ENCODE results near the gene HOXD4.

GRCh38 chr2:176125772-176126054 is 25.6 kb upstream of the HOXD4 start:
- TF ChIP-seq EP300 (IDR thresholded peaks at IDR 0.05; ENCODE audit: borderline replicate concordance in 1 of 2, low read depth in 1 of 2, low read length in 1 of 2) (no peak), REST (IDR thresholded peaks at IDR 0.05; ENCODE audit: low read depth, low read length) (no peak), MXI1 (IDR thresholded peaks at IDR 0.05; ENCODE audit: low read depth, low read length) (no peak), RAD21 (IDR thresholded peaks at IDR 0.05; ENCODE audit: low read length) (no peak), ELF1 (IDR thresholded peaks at IDR 0.05) (no peak), TAF1 (IDR thresholded peaks at IDR 0.05; ENCODE audit: borderline replicate concordance, low read depth, low read length) (no peak)
- TF ChIP-seq, protein P1, sequence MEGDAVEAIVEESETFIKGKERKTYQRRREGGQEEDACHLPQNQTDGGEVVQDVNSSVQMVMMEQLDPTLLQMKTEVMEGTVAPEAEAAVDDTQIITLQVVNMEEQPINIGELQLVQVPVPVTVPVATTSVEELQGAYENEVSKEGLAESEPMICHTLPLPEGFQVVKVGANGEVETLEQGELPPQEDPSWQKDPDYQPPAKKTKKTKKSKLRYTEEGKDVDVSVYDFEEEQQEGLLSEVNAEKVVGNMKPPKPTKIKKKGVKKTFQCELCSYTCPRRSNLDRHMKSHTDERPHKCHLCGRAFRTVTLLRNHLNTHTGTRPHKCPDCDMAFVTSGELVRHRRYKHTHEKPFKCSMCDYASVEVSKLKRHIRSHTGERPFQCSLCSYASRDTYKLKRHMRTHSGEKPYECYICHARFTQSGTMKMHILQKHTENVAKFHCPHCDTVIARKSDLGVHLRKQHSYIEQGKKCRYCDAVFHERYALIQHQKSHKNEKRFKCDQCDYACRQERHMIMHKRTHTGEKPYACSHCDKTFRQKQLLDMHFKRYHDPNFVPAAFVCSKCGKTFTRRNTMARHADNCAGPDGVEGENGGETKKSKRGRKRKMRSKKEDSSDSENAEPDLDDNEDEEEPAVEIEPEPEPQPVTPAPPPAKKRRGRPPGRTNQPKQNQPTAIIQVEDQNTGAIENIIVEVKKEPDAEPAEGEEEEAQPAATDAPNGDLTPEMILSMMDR (IDR thresholded peaks at IDR 0.05), result no peak

Measured in SK-N-SH (cell line).